Psoas muscle (tissue), 8 donors: ENCODE results near the gene GPR152. TPM values are rescaled to one million over a fixed set of nuclear protein-coding genes. Genes with fewer than 3 reads are reported as not detected.

ENCODE experiments used
- ATAC-seq, 4 donors: fragments of 200-7000 bp; cut with Tn5 transposase; one replicate each; pipeline ENCODE4 v1.9.1; 2020; ENCODE audit warnings: moderate library complexity in 3 of 4, mild to moderate bottlenecking in 2 of 4
- DNase-seq, 2 donors: peaks; one replicate each; pipeline ENCODE4 v3.0.0-alpha.2; 2020
- H3K27ac ChIP-seq: fragments of 200-600 bp; one replicate; pipeline ENCODE4 v1.8.0; 2022
- H3K27me3 ChIP-seq, 3 donors: fragments of 200-600 bp in 1 of 3; one replicate each; pipeline versions ENCODE4 v1.6.1 to v1.8.0; 2013 to 2022; ENCODE audit warnings: low read length in 2 of 3, mild to moderate bottlenecking in 2 of 3, moderate library complexity in 1 of 3; ENCODE audit not compliant: insufficient read depth in 3 of 3
- H3K36me3 ChIP-seq, 2 donors: fragments of 200-600 bp in 1 of 2; one replicate each; pipeline versions ENCODE4 v1.6.1 to v1.8.0; 2013 to 2022; ENCODE audit warnings: low read depth in 1 of 2, mild to moderate bottlenecking in 1 of 2, moderate library complexity in 1 of 2; ENCODE audit not compliant: insufficient read depth in 1 of 2
- H3K4me1 ChIP-seq: fragments of 200-600 bp; one replicate; pipeline ENCODE4 v1.8.0; 2022
- H3K4me3 ChIP-seq: fragments of 200-600 bp; one replicate; pipeline ENCODE4 v1.8.0; 2022; ENCODE audit warnings: mild to moderate bottlenecking
- H3K9me3 ChIP-seq: fragments of 200-600 bp; one replicate; pipeline ENCODE4 v1.8.0; 2022
- WGBS, 3 donors: extraction: QIAGEN DNeasy Blood & Tissue Kit; methylation state at CpG; one replicate each; pipeline versions ENCODE4 v1.1.6 to v1.1.7; 2013; 5-methylcytosine and 5-hydroxymethylcytosine counted together
- intact Hi-C, 2 donors: fragments of 100-400 bp; cut with DNase I; formaldehyde crosslinking; loops; one replicate each; pipeline versions ENCODE4 v1.11.0 to v1.14.2; 2022
- polyA plus RNA-seq, 3 donors: library from polyadenylated mRNA; stranded (reverse); fragments of 200-250 nt; gene quantifications; one replicate each; pipeline ENCODE4 v1.2.3, GENCODE V29; 2013
- total RNA-seq, 4 donors: library from RNA; stranded (reverse); fragmentation: NEBNext Ultra II Directional in 2 of 4; extraction: Animal tissue kit (Norgen Biotek cat#: 25700) in 2 of 4; gene quantifications; one replicate each; pipeline versions ENCODE4 v1.2.1 to v1.2.4, GENCODE V29; 2021 to 2023
- TF ChIP-seq, protein P1 (sequence below): fragments of 200-600 bp; IDR thresholded peaks from one replicate; pipeline ENCODE4 v1.8.0; 2022; ENCODE audit warnings: antibody characterized with exemption
- donor health status: healthy with polysubstance abuse.
- donor health status: DM: no; HTN: no; CAD: no; lungs with moderate emphysema.
- donor health status: Bipolar disorder and iron deficiency.
- donor health status: healthy.
- donor health status: DM: yes; HTN: yes; CAD: no.
- donor health status: DM: no; HTN: no; CAD: no.
- donor health status: DM: no; HTN: no; CAD: no.
- donor health status: DM: yes; HTN: yes; CAD: no.

The GPR152 gene
- total and polyA plus RNA-seq, 7 donors: 0.19 TPM; not detected in 6

DNA sequence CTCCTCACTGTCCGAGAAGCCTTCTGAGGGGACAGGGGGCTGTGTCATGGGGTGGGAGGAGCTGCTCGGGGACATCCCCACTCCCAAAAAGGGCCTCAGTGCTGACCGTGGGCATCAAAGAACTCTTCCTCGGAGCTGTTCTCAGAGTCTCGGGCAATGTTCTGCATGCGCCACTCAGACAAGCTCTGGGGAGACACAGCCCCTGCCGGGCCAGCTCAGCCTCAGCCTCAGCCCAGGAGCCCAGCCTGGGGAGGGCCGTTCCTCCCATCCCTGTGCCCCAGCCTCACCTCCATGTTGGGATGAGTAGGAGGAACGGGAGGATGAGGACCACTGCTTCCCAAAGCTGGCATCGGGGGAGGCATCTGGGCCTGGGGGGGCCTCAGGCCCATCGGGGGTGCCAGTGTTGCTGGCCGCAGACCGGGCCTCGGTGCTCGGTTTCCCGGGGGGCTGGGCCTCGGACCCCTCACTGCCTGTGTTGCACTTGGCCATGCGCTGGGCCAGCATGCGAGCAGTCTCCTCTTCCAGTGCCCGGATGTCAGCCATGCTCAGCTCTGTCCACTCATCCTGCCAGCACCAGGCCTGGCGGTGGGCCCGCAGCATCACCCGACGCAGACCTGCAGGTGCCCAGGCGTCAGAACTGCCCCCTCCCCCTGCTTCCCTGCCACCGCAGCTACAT, 47.4 kb upstream of the GPR152 start:
- no peak for ATAC-seq
- peak in 1 of 2 donors; percentile 58 for DNase-seq
- intact Hi-C loops: no loop called here

GRCh38 chr11:67498544-67498972, 46.0 kb upstream of the GPR152 start:
- no peaks in the 10 kb centered on the region for H3K4me1 ChIP-seq
- H3K9me3 ChIP-seq: no peaks in the 10 kb centered on the region
- DNase-seq (peak in 1 of 2 donors; percentile 70), ATAC-seq (peak in 1 of 4 donors; percentile 35)
- H3K4me3 ChIP-seq: no peak overlapping the region
- H3K27me3 ChIP-seq: no peaks in the 10 kb centered on the region
- H3K27ac ChIP-seq: peak overlapping the region; percentile 41
- 75 to 87% (median 79%) methylated on average over 20 to 21 of the region's 21 CpGs for WGBS, 3 donors
- intact Hi-C loops: no loop called here
- H3K36me3 ChIP-seq: no peaks in the 10 kb centered on the region
- TF ChIP-seq, protein P1, sequence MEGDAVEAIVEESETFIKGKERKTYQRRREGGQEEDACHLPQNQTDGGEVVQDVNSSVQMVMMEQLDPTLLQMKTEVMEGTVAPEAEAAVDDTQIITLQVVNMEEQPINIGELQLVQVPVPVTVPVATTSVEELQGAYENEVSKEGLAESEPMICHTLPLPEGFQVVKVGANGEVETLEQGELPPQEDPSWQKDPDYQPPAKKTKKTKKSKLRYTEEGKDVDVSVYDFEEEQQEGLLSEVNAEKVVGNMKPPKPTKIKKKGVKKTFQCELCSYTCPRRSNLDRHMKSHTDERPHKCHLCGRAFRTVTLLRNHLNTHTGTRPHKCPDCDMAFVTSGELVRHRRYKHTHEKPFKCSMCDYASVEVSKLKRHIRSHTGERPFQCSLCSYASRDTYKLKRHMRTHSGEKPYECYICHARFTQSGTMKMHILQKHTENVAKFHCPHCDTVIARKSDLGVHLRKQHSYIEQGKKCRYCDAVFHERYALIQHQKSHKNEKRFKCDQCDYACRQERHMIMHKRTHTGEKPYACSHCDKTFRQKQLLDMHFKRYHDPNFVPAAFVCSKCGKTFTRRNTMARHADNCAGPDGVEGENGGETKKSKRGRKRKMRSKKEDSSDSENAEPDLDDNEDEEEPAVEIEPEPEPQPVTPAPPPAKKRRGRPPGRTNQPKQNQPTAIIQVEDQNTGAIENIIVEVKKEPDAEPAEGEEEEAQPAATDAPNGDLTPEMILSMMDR: no peak

More for the DNA sequence above, 47.4 kb upstream of the GPR152 start:
- 90 to 92% (median 90%) methylated on average over 26 of the region's 26 CpGs for whole genome bisulfite sequencing, 3 donors
- TF ChIP-seq, protein P1: no peak
- Histone ChIP-seq H3K27me3 (peaks cover 0 to 10% (median 4%) of the 10 kb centered on the region in 3 donors), H3K9me3 (no peaks in the 10 kb centered on the region), H3K4me3 (no peak overlapping the region), H3K27ac (no peak overlapping the region), H3K4me1 (peaks cover 2% of the 10 kb centered on the region), H3K36me3 (no peaks in the 10 kb centered on the region)

DNA sequence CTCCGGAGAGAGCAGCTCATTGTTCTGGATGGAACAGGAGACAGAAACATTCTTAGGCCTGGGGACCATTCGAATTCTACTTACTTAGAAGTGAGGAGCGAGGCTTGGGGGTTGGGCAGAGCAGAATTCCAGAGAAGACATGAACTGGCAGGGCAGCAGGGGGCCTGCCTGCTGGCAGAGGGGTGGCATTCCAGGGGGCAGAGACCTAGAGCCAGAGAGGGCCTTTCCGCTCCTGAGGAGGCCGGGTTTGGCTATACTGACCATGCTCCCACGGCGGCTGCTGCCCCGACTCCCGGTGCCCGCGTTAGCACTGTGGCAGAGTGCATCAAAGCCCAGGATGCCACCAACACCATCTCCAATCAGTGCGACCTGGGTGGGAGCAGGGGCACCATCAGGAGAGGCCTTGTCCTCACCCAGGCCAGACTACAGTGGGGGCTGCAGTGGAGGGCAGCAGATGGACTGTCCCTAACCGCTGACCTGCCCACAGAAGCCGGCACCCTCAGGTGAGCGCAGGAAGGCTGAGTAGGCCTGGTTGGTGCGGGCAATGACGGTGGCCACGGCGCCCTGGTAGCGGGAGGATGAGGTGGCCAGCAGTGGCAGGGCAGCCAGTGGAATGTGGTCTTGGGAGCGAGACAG, 45.2 kb upstream of the GPR152 start:
- no peaks in the 10 kb centered on the region for H3K4me1 ChIP-seq
- DNase-seq (no peak), ATAC-seq (no peak)
- TF ChIP-seq, protein P1: no peak
- H3K27ac ChIP-seq: peak overlapping the region; percentile 41
- H3K4me3 ChIP-seq: no peak overlapping the region
- H3K9me3 ChIP-seq: no peaks in the 10 kb centered on the region
- 91 to 92% (median 92%) methylated on average over 21 of the region's 21 CpGs for WGBS, 3 donors
- no peaks in the 10 kb centered on the region for H3K36me3 ChIP-seq
- intact Hi-C loops: no loop called here
- H3K27me3 ChIP-seq: no peaks in the 10 kb centered on the region

DNA sequence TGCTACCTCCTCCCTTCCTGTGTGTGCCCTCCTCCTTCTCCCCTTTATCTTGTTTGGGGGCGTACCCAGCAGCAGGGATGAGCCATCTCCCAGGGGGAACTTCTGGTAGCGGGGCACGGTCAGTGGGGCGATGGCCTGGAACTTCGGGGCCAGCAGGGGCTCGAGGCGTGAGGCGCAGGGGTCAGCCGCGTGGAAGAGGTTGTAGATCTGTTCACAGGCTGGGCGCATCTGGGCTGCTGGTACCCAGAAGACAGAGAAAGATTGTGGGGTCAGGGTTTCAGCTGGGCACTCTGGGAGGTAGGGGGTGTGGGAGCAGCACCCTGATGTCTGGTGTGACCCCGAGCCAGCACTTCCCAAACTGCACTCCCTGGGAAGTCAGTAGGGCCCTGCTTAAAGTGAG, 43.6 kb upstream of the GPR152 start:
- TF ChIP-seq, protein P1: no peak
- Histone ChIP-seq H3K4me1 (no peaks in the 10 kb centered on the region), H3K4me3 (no peak overlapping the region), H3K27ac (no peak overlapping the region), H3K27me3 (no peaks in the 10 kb centered on the region), H3K36me3 (peaks cover 0 to 7% of the 10 kb centered on the region in 2 donors), H3K9me3 (no peaks in the 10 kb centered on the region)
- DNase-seq (no peak), ATAC-seq (no peak)
- intact Hi-C loops: no loop called here
- WGBS, 3 donors: 91 to 94% (median 92%) methylated on average over 12 of the region's 12 CpGs
